Embryonic facial prominence (tissue), 1 donor: Measurements from ENCODE around the gene KLK13.

Experiments used
- DNase-seq: peaks from one replicate; pipeline ENCODE4 v3.0.0-alpha.2; 2016; ENCODE audit errors: extremely low spot score

Gene KLK13

GRCh38 chr19:51019544-51019925 is 45.4 kb downstream of the KLK13 start, which contains the start of gene KLK10:
Gene KLK10 (minus strand): TSS chr19:51019709. CDS start chr19:51019130, 579 bp downstream.
- no peak for DNase-seq

GRCh38 chr19:51018745-51019543 is 45.9 kb downstream of the KLK13 start:
- DNase-seq: no peak

- DNase-seq: no peak
These were observed 47.9 kb downstream of the KLK13 start for GRCh38 chr19:51016798-51017683.

GRCh38 chr19:51015691-51016267 is 49.1 kb downstream of the KLK13 start:
- DNase-seq: no peak

GRCh38 chr19:51014242-51014641 is 50.6 kb downstream of the KLK13 start:
- DNase-seq: no peak

- DNase-seq: no peak
These were observed 52.2 kb downstream of the KLK13 start for GRCh38 chr19:51012661-51013190.

- no peak for DNase-seq
These were observed 54.7 kb downstream of the KLK13 start for GRCh38 chr19:51010066-51010795.

GRCh38 chr19:51009061-51009891 is 55.6 kb downstream of the KLK13 start:
- no peak for DNase-seq

- no peak for DNase-seq
These were observed 57.4 kb downstream of the KLK13 start for GRCh38 chr19:51007488-51007887.

GRCh38 chr19:51006406-51006805 is 58.5 kb downstream of the KLK13 start:
- no peak for DNase-seq
